Measurements from ENCODE around the gene PHLDA2.
"Not testable (repeated sequence)": the region's sequence is repeated elsewhere in the genome, so short reads cannot be mapped to it uniquely, and the experiment has no call there.

Gene PHLDA2

DNA sequence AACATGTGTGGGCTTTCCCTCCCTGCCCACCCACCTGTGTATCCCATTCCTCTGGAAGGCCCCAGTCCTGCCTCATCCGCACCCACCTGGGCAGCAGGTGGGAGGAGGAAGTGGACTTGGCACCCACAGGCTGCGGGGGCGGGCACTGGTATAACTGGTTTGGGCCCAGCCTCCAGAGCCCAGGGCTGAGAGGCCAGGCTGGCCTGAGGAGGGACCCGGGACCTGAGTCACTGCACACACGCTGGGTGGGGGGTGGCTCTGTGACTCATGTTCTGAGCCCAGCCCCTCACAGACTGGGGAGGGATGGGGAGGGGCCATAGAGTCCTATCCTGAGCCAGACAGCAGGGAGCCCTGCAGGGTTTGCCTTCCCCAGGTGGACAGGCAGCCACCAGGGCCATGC, 16.7 kb downstream of the PHLDA2 start:
- DNase-seq, result no peak

DNA sequence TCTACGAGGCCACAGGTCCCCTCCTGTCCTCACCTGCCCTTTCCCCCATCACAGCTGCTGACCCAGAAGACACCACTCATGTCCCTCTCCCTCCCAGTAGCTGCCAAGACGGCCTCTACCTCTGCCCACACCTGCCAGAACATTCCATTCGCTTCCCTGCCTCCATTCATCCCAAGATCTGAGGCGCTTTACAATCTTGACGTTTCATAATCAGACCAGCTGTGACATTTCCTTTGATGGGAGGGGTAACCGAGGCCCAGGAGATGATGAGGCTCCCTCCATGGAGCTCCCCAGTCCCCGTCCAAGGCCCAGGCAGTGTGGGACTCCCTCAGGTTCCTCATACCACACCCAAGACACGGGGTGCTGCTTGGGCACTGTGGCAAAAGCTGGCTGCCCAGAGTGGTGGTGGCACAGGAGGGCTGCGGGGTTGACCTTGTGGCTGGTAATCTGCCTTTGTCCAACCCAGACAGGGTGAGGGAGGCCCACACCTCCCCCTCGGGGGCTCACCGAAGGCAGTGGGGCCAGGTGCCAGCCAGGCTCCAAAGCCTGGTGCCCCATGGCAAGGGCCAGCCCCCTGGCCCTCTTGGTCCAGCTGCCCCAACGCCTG, 17.3 kb downstream of the PHLDA2 start:
- DNase-seq, result no peak

DNA sequence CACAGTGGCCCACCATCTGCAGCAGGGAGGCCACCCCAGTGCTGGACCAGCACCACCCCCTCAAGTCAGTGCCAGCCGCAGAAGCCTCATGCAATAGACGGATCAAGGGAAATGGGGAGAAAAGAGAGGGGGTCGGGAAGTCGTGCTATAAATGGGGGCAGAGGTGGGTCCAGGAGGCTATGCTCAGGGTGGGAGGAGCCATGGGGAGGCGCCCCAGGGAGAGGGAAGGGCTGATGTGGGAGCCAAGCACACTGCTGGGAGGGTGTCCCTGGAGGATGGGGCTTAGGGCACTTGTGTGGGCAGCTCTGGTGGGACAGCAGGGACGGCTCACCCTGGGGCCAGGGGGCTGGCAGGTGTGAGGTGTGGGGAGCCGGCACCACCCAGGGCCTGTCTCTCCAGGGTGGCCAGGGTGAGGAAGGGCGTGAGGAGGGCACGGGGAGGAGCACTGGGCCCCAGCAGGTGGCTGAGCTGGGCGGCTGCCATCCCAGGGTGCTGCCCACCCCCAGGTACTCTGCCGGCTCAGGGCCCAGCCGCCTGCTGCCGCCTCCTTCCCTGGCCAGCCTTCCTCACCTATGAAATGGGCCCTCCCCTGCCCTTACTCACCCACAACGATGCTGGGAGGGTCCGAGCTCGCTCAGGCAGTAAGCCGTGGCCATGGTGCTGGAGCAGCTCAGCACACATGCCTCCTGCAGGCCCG, 18.0 kb downstream of the PHLDA2 start:
- DNase-seq, result no peak

DNA sequence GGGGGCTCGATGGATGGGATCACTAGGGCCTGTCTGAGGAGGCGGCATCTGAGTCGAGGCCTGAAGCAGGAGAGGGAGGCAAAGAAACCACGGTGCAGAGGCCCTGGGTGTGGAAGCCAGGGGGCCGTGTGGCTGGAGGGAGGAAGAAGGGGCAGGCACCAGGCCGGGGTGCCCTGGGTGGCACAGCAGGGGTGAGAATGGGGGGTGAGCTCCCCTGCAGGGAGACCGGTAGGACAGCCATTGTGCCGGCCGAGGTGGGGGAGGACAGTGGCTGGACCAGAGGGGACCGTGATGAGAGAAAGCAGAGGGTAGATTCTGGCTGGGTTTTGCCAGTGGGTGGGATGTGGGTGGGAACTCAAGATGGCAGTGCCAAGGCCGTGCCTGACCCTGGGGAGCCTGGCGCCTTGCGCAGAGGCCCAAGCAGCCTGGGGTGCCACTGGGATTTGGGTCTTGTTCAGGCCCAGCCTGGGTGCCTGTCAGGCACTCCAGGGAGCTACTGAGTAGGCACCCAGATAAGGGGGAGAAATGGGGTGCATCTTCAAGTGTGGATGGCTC, 18.7 kb downstream of the PHLDA2 start:
- DNase-seq, result no peak

DNA sequence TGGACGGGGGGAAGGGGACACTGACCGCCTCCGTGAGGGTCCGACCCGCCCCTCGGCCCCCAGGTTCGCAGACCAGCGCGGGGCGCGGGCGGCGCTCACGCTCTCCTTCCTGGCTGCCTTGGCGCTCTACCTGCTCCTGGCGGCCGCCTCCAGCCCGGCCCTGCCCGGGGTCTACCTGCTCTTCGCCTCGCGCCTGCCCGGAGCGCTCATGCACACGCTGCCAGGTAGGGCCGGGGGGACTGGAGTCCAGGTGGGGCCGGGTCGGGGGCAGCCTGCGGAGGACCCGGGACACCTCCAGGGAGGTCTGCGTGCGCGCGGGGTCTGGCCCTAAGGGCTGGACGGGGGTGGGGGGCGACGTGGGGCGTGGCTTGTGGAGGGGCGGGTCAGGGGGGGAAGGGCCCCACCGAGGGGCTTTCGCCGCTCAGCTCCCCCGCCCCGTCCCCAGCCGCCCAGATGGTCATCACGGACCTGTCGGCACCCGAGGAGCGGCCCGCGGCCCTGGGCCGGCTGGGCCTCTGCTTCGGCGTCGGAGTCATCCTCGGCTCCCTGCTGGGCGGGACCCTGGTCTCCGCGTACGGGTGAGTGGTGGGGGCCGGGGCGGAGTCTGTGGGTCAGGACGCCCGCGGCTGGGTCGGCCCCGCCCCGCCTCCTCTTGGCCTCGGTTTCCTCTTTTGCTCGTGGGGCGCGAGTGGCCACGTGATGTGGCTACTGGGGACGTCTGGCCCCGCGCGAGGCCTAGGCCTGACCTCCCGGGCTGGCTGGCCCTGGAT, 19.9 kb downstream of the PHLDA2 start:
- no peak for DNase-seq

DNA sequence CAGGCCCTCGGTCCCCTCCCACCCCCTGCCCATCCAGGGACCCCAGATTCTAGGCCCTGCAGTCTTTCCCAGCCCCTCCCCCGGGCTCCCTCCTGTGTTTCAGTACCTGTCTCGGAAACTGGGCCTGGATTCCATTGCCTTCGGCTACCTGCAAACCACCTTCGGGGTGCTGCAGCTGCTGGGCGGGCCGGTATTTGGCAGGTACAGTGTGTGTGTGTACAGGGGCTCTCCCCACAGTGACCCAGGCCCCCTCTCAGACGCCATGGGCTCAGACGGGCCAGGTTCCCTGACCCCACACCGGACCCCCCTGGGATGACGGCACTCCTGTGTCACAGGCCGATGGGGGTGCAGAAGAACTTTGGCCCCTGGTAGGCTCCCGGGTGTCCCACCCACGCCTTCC, 21.1 kb downstream of the PHLDA2 start:
- DNase-seq, result no peak

DNA sequence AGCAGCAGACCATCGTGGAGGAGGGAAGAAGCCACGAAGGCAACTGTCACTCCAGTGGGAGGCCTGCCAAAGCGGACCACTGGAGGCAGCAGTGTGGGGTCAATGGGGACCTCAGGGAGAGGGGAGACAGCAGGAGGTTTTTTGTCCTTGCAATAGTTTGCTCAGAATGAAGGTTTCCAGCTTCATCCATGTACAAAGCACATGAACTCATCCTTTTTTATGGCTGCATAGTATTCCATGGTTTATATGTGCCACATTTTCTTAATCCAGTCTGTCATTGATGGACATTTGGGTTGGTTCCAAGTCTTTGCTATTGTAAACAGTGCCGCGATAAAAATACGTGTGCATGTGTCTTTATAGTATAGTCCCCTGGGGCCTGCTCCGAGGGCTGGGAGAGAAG, 23.9 kb downstream of the PHLDA2 start:
- not testable (repeated sequence) for DNase-seq

DNA sequence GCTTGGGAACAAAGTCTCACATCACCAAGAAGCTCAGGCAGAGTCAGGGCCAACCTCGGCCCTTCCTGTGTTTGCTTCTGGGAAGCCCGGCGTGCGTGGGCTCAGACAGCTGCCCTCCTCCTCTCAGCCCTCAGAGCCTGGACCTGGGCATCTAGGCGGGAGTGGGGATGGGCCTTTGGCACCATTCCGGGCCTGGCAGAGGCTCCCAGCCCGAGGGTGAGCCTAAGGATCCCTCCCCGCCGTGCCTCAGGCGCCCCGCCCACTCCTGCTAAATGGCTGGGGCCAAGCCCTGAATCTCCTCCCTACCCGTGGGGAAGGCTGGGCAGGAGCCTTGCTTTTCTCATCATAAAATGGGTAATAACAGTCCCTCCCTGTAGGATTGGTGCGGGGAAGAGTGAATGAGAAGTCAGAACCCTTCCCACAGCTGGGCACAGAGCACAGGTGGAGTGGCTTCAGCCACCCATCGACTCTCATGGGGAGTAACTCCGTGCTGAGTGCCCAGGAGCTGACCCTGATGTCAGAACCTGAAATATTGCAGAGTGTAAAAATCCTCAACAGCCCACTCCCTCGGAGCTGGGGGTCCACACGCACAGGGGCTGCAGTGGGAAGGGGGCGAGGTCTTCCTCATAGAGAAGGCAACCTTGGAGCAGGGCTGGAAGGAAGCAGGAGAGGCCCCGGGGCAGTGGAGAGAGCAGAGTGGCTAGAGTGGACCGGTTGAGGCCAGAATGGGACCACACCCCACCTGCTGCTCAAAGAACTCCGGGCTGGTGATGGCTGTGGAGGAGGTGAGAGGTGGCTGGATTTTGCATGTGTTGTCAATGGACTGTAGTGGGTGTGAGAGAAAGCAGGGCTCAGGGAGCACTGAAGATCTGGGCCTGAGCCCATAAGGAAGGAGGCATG, 24.8 kb downstream of the PHLDA2 start:
- DNase-seq, result no peak

DNA sequence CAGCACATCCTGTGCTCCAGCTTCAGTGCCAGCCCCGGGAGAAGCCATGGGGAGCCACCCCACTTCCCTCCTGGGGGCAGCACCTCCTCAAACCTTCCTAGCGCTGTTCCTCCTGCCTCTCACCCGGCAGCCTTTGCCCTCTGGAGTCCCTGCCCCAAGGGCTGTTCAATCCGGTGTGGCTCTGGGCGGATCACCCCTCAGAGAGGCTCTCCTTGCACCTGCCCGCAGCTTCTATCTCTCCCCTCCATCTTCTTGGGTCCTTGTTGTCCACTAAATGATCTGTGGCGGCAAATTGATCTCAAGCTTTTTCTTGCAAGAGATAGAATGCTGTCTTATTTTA, 25.6 kb downstream of the PHLDA2 start:
- no peak for DNase-seq

DNA sequence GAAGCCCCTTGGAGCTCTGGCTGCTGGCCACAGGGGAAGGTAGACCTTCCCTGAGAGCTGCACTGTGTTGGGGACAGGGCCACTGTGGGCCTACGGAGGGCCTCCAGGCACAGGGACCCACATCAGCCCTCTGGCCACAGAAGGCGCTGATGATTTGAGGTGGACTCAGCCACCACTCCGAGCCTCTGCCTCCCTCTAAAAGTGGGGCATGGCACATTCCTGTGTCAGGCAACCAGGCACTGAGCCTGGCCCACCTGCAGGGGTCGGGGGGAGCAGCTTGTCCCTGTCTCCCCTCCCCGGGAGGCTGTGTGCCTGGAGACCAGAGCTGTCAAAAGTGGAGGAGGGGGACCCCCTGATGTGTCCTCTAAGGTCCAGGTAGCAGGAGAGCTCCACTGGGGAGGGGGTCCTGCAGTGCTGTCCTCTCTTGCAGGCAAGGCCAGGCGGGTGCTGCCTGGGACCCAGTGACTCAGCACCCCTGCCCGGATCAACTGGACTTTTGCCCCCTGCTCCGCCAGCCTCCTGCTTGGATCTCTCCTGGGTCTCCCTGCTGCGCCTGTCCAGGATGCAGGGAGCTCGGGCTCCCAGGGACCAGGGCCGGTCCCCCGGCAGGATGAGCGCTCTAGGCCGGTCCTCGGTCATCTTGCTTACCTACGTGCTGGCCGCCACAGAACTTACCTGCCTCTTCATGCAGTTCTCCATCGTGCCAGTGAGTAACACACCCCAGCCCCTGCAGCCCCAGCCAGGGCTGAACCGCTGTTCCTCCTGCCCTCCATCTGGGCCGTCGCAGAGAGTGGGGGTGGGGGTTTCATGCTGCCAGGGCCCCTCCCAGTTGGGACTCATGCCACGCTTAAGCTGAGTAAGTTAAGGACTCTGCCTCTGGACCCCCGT, 26.2 kb downstream of the PHLDA2 start:
- DNase-seq, result no peak

DNA sequence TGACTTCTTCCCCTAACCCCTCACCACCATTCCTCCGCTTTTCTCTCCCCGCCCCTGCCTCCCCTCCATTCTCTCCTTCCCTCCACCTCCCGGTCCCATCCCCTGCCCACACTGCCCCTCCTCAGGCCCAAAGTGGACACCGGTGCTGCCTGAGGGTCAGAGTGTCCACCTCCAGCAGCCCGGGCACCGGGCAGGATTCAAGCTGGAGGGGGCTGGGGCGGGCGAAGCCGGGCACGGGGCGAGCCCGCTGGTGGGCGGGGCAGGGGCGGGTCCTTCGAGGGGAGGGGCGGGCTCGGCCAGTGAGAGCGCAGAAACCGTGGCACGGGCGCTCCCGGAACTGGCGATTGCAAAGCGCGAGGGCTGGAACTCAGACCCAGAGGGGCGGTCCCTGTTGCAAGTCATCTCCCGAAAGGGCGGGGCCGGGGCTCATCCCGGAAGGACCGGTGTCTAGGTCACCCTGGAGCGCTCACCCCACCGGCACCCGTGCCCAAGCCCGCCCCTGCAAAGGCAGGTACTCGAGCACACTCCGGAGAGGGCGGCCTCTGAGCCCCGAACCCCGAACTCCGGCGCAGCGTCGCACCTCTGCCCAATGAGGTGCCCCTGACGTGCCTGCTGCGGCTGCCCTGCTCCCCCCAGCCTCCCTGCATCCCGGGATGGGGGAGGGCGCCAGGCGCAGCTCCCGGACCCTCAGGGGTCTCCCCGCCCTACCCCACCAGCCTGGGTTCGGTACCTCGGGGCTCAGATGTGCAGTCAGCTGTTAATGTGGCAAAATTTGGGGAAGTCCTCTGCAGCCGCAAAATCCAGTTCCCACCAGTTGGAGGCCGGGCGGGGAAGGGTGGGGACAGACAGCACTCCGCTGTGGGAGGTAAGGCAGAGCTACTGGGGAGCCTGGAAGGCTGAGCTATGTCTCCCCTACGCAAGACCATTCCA, 27.1 kb downstream of the PHLDA2 start:
- no peak for DNase-seq

DNA sequence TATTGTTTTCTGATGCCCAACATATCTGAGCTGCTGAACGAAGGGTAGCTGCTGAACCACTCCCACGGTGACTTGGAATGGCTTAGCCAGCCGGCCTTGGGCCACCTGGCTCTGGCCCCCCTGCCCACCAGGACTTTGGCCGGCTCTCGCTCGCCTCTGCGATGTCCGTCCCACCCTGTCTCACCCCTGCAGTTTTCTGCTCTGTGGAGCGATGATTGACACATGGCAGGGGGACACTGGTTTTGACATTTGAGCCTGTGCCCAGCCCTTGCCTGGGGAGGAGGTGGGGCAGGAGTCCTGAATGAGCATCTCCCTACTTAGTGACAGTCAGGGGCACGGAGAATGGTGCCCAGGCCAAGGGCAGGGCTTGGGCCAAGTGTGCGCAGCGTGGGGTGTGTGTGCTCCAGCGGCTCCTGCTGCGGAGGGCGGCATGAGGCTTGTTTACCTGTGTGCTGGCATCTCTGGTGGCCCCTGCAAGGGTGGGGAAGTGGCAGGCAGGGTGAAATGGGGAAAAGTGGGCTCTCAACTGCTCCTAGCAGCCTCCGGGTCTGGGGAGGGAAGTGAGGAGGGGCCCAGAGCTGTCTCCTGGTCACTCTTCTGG, 27.9 kb downstream of the PHLDA2 start:
- no peak for DNase-seq

DNA sequence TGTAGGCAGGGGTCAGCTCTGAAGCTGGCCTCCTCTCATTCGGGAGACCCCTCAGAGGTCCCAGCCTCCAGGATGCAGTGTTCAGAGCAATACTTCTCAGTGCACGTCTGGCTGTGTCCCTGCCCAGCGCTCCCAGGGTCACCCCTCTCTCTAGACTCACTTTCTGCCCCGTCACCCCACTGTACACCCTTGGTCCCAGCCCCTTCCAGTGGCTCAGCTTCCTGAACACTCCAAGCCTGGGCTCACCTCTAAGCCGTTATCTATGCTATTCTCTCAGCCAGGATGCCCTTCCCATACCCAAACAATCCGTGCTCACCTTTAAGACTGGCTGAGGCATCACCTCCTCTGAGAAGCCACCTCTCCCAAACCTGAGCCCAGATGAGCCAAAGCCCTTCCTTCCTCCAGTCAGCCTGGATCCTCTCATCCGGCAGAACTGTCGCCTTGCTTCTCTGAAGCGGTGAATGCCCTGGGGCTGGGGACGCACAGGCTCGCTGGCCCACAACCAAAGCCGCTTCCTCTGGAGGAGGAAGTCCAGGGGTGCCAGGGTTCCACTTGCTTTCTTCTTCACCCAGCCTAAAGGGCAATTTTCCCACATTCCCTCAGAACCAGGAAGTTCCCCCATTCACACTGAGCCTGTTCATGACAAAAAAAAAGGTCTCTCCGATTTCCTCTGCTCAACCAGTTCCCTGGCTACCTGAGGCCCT, 30.0 kb downstream of the PHLDA2 start:
- no peak for DNase-seq

DNA sequence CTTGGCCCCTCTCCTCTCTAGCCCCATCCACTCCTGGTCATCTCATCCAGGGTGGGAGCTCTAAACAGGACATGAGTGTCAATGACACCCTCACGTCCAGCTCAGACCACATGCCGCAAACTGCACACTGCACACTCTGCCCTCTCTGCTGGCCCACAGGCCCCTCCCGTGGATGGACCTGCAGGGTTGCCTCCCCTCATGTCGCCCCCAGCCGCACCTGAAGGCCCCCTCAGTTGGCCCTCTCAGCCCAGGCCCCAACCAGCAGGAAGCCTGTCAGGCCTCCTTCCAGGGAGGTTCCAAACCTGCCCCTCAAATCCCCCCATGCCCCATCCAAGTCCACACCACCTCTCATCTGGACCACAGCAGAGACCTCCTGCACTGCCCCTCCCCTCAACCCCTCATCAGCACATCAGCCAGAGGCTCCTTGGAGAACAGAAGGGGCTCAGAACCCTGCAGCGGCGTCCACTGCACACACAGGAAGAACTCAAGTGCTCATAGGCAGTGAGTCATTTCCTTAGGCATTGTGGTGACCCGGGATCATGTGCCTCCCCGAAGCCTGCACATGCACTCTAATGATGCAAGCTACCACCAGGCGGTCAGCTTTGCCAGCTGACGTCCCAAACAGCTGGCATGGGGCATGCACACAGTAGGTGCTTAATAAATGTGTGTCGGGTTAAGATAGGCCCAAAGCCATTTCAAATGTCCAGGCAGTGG, 30.7 kb downstream of the PHLDA2 start:
- no peak for DNase-seq

DNA sequence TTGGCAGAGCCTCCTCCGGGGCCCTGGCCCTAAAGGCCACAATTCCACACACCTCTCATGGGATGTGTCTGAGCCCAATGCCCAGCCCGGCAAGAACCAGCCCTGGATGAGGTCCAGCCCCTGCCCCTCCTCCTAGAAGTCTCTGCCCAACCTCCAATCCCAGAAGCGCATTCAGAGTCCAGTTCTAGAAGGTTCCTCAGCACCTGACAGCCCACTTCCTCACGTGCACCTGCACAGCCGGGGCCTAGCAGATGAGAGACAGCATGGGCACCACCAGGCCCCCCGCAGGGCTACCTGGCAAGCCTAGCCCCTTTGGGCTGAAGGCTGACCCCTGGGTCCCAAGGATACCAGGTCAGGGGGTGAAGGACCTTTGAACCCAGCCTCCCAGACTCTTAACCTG, 32.2 kb downstream of the PHLDA2 start:
- no peak for DNase-seq

DNA sequence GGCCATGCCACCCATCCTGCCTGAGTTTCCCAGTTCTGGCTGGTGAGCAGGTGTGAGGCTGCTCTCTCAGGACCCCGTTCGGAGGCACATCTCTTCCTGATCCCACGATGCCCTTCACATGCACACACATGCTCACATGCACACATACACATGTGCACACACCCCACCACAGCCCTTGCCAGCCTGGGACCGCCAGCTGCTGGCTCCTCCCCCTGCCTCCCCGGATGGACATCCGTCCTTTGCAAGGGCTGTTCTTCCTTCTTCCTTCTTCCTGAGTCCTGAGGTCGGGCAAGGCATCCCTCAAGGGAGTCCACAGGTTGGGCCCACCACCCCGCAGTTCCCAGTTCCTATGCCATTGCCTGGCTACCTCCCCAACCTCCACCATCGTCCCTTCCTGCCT, 33.2 kb downstream of the PHLDA2 start:
- DNase-seq, result no peak

DNA sequence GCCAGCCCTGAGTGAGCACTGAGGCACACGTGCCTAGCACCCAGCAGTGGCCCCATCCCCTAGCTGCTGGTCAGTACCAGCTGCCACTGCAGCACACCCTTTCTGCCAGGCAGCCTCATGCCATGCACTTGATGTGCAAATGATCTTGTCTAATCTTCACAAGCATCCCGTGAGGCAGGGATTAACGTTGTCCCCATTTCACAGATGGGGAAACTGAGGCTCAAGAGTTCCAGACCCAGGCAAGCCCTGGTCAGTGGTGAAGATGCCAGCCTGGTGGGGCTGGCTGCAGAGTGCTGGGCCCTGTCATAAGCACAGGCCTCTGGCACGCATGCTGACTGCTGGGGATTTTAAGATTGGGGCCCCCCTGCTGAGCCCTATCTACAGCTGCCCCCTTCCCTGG, 35.3 kb downstream of the PHLDA2 start:
- DNase-seq, result no peak

DNA sequence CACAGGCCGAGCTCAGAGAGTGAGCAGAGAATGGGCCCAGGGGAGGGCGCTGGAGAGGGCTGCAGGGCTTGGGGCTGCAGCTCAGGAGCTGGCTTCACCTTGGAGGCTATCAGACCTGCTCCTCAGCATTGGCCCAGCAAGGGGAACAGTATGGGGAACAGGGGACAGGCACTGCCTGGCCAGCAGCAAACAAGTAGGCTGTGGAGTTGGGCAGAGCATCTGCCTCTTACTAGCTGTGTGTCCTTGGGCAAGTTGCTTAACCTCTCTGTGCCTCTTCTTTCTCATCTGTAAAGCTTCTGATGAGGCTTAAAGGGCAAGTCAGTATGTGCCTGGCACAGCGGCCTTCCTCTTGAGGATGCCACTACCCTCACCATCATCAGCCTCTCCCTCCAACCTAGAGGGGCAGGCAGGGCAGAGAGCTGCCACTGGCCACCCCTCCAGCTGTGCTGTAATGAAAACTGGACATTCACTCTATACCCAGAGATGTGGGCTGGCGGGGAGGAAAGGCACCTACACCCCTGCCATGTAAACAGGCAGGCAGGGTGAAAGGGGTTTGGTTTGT, 36.2 kb downstream of the PHLDA2 start:
- no peak for DNase-seq

Measured in NCI-H2081 treated with DMSO at 0.1 percent for 48 hours (cell line).